HepG2 (cell line): ENCODE data around the gene INTS2. TPM values are rescaled to one million over a fixed set of nuclear protein-coding genes. Genes with fewer than 3 reads are reported as not detected.
A peak's percentile ranks its signal among the peaks of the same experiment; 100 is the strongest.

Experiments used
- ARHGAP35 ChIP-seq: sonication (generic); formaldehyde crosslinking; IDR thresholded peaks from 2 replicates; pipeline ENCODE4 v1.9.0; 2022; ENCODE audit warnings: mild to moderate bottlenecking, inconsistent platforms, moderate library complexity, missing genetic modification reagents, borderline replicate concordance
- ARID3A ChIP-seq: IDR thresholded peaks from 2 replicates; pipeline ENCODE4 v1.6.1; 2012; ENCODE audit warnings: low read depth, low read length, improper control_type of control experiment
- MAFG ChIP-seq: sonication (generic); formaldehyde crosslinking; IDR thresholded peaks from 2 replicates; pipeline ENCODE4 v1.5.1; 2020; ENCODE audit warnings: mild to moderate bottlenecking, missing genetic modification reagents
- MTF1 ChIP-seq: sonication (generic); formaldehyde crosslinking; IDR thresholded peaks from 2 replicates; pipeline ENCODE4 v1.5.0; 2020; ENCODE audit warnings: missing genetic modification reagents
- RFX1 ChIP-seq: fragments of 450-650 bp; IDR thresholded peaks from 2 replicates; pipeline ENCODE4 v1.6.1; 2017
- RFX5 ChIP-seq: IDR thresholded peaks from 2 replicates; pipeline ENCODE4 v1.6.1; 2011; ENCODE audit warnings: low read depth, low read length, improper control_type of control experiment
- TBX2 ChIP-seq: sonication (generic); formaldehyde crosslinking; IDR thresholded peaks from 2 replicates; pipeline ENCODE4 v1.5.0; 2020; ENCODE audit warnings: missing genetic modification reagents, mild to moderate bottlenecking, borderline replicate concordance
- TFE3 ChIP-seq: IDR thresholded peaks from 2 replicates; pipeline ENCODE4 v1.6.1; 2016
- ZBTB26 ChIP-seq: IDR thresholded peaks from 2 replicates; pipeline ENCODE4 v1.6.1; 2016; ENCODE audit warnings: missing compliant biosample characterization, missing genetic modification reagents, borderline replicate concordance
- ZNF10 ChIP-seq: sonication (generic); formaldehyde crosslinking; IDR thresholded peaks from 2 replicates; pipeline ENCODE4 v1.4.0; 2020; ENCODE audit warnings: mild to moderate bottlenecking, low read depth, missing genetic modification reagents, borderline replicate concordance
- ZNF124 ChIP-seq: sonication (generic); formaldehyde crosslinking; IDR thresholded peaks from 2 replicates; pipeline ENCODE4 v1.4.0; 2020; ENCODE audit warnings: missing genetic modification reagents
- ZNF17 ChIP-seq: sonication (generic); formaldehyde crosslinking; IDR thresholded peaks from 2 replicates; pipeline ENCODE4 v1.5.0; 2020; ENCODE audit warnings: mild to moderate bottlenecking, missing genetic modification reagents
- ZNF343 ChIP-seq: sonication (generic); formaldehyde crosslinking; IDR thresholded peaks from 2 replicates; pipeline ENCODE4 v1.4.0; 2020; ENCODE audit warnings: mild to moderate bottlenecking, missing genetic modification reagents
- ZNF570 ChIP-seq: sonication (generic); formaldehyde crosslinking; IDR thresholded peaks from 2 replicates; pipeline ENCODE4 v1.4.0; 2020; ENCODE audit warnings: mild to moderate bottlenecking, missing genetic modification reagents, borderline replicate concordance
- polyA plus RNA-seq, 8 experiments: library from polyadenylated mRNA; depleted of rRNA in 3 of 8; stranded (reverse) in 7 of 8; unstranded in 1 of 8; fragments of >200 nt; fragmentation: Illumina TruSeq in 4 of 8; extraction: Trizol in 4 of 8; gene quantifications; 2 replicates each; pipeline versions ENCODE4 v1.2.1 to v1.2.3, GENCODE V29; 2011 to 2016; ENCODE audit warnings: low read depth in 4 of 8, missing spikeins in 1 of 8, mixed read lengths in 1 of 8; ENCODE audit not compliant: insufficient read depth in 1 of 8
- total RNA-seq, 5 experiments: library from RNA; depleted of rRNA; stranded (reverse); fragments of >200 nt; fragmentation: Illumina TruSeq; extraction: Trizol; gene quantifications; 2 replicates each; pipeline ENCODE4 v1.2.3, GENCODE V29; 2016; ENCODE audit warnings: low read depth in 1 of 5
- TF ChIP-seq, protein P1 (sequence below), 2 experiments: sonication (generic) in 1 of 2; formaldehyde crosslinking in 1 of 2; IDR thresholded peaks; 2 replicates each; pipeline versions ENCODE4 v1.4.0 to v1.6.1; 2016 to 2020; ENCODE audit warnings: borderline replicate concordance in 1 of 2, low read depth in 1 of 2, mild to moderate bottlenecking in 1 of 2, missing genetic modification reagents in 1 of 2
- TF ChIP-seq, protein P2 (sequence below): IDR thresholded peaks from 2 replicates; pipeline ENCODE4 v1.6.1; 2016

Gene INTS2
- total and polyA plus RNA-seq, 2 of the 13 experiments (the other 11 are each of a cell fraction or from before 2014, with no cell fraction given) = 20.5 to 30.2 TPM

DNA sequence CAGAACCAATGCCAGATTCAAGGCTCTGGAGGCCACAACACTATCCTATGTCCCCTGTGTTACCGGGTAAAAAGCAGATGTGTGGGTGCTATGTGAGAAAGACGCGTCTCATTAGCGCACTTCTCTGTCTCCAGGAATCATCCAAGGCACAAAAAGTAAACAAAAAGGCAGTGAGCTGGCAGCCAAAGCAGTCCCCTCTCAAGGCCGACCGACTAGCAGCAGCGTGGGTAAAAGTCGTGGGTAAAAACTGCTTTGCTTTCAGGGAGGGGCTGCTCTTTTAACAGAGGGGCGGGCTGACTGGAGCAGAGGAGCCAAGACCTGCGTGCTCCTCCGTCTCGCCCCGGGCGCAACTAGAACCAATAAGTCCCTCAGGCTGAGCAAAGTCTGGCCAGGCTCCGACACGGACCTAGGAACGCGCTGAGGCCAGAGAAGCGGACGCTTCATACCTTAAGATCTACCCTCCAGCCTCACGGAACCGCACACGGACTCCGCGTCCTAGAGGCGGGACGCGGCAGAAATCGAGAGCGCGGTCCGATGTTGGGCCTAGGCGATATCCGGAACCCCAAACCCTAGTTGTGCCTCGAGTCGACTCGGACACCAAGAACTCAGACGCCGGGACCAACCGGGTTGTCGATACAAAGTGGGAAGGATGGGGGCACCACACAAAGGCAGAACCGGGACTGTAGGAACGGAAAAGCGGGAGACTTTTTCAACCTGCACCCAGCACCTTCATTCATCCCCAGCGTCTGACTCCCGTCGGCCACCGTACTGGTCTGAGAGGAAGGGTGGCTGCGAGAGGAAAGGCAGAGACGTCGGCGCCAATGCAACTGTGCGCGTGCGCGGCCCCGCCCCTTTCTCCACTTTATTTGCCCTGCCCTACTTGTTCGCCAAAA is at the start of gene INTS2 (continued):
- TF ChIP-seq, protein P1, sequence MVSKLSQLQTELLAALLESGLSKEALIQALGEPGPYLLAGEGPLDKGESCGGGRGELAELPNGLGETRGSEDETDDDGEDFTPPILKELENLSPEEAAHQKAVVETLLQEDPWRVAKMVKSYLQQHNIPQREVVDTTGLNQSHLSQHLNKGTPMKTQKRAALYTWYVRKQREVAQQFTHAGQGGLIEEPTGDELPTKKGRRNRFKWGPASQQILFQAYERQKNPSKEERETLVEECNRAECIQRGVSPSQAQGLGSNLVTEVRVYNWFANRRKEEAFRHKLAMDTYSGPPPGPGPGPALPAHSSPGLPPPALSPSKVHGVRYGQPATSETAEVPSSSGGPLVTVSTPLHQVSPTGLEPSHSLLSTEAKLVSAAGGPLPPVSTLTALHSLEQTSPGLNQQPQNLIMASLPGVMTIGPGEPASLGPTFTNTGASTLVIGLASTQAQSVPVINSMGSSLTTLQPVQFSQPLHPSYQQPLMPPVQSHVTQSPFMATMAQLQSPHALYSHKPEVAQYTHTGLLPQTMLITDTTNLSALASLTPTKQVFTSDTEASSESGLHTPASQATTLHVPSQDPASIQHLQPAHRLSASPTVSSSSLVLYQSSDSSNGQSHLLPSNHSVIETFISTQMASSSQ (IDR thresholded peaks at IDR 0.05; ENCODE audit: low read depth) = no peak
- TF ChIP-seq, protein P1 (CRISPR knock-in tag; IDR thresholded peaks at IDR 0.05; ENCODE audit: borderline replicate concordance) = peak; percentile 77
- TF ChIP-seq MTF1 (CRISPR knock-in tag) = peak; percentile 87; the same call in 1 of the 2 replicates
- peak; percentile 81; the same call in 1 of the 2 replicates for TF ChIP-seq TFE3
- TF ChIP-seq ZNF10 (CRISPR knock-in tag) = no peak
- peak; percentile 87; the same call in 1 of the 2 replicates for TF ChIP-seq TBX2
- no peak for TF ChIP-seq ZNF17
- peak; percentile 64 for TF ChIP-seq ARHGAP35 (CRISPR knock-in tag)
- TF ChIP-seq RFX1 = no peak
- TF ChIP-seq ZNF343 (CRISPR knock-in tag) = peak; percentile 76
- TF ChIP-seq RFX5 = no peak
- peak; percentile 75; the same call in 1 of the 2 replicates for TF ChIP-seq ZBTB26 (CRISPR knock-in tag)
- no peak for TF ChIP-seq ARID3A
- TF ChIP-seq ZNF570 = no peak
- TF ChIP-seq MAFG (CRISPR knock-in tag) = no peak
- TF ChIP-seq, protein P2, sequence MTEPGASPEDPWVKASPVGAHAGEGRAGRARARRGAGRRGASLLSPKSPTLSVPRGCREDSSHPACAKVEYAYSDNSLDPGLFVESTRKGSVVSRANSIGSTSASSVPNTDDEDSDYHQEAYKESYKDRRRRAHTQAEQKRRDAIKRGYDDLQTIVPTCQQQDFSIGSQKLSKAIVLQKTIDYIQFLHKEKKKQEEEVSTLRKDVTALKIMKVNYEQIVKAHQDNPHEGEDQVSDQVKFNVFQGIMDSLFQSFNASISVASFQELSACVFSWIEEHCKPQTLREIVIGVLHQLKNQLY (CRISPR knock-in tag) = no peak
- TF ChIP-seq ZNF124 (CRISPR knock-in tag) = no peak; the same call in 1 of the 2 replicates
